ENCODE measurements around the gene POLR3H.
"Not testable (repeated sequence)": the region's sequence is repeated elsewhere in the genome, so short reads cannot be mapped to it uniquely, and the experiment has no call there.

Gene POLR3H

DNA sequence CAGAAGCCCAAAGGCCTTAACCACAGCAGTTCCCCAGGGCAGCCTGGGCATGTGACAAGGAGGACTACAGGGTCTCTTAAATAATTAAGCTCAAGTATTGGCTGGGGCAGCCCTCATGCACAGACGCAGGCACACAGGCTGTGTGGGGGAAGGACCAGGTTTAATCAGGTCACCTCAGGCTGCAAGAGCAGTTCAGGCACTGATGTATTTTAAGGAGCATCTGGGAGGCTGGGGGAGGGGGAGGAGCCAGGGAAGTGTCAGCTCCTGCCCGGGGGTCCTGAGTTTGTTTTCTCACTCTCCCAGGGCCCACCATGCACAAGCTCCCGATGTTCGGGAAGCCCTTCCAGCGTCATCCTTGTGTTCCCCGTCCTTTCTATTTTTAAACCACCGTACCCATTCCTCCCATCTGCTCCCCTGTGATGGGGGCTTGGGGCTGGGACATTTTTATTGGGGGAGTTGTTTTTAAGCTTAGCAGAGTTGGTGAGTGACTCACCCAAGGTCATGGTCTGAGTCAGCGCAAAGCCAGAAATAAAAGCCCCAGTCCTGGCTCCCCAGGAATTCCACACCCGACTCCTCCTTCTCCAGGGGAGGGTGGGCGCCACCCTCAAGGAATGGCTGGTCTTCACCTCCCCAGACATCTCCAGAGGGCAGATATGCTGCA is 18.9 kb upstream of the POLR3H start:
- DNase-seq, result no peak

DNA sequence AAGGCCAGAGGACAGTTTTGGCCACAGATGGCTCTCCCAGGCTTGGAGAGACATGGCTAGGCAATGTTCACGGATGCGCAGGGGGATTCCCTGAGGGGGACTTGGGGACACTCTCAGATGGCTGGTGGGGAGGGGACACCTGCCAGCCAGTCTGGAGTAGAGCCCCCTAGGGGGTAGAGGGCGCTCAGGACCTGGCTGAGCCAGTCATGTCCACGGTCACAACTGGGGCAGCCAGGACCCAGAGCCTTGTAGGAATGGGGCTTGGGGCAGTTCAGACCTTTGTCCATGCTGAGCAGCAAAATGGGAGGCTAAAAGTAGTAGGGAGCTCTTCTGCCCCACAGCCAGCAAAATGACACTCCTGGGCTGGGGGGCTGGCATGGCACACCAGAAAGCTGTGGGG is 18.2 kb upstream of the POLR3H start:
- DNase-seq, result no peak

DNA sequence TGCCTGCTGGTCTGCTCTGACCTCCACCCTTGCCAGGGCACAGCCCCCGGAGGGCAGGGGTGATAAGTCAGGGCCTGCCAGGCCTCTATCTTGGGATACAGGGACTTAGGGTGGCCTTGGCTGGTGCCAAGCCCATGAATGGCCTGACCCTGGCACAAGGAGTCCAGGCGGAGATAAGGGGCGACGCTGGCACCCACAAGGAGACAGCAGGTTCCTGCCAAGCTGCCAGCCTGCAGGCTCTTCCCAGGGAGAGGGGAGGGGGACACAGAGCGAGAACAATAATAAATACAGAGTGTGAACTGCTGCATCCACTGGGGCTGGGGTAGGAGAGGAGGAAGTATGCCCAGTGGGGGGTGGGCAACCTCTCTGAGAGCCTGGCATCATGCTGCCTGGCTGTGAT is 17.5 kb upstream of the POLR3H start:
- DNase-seq, result no peak

- no peak for DNase-seq
Observed at GRCh38 chr22:41561335-41561734, 17.1 kb upstream of the POLR3H start.

GRCh38 chr22:41560095-41560471 is 15.8 kb upstream of the POLR3H start:
- no peak for DNase-seq

DNA sequence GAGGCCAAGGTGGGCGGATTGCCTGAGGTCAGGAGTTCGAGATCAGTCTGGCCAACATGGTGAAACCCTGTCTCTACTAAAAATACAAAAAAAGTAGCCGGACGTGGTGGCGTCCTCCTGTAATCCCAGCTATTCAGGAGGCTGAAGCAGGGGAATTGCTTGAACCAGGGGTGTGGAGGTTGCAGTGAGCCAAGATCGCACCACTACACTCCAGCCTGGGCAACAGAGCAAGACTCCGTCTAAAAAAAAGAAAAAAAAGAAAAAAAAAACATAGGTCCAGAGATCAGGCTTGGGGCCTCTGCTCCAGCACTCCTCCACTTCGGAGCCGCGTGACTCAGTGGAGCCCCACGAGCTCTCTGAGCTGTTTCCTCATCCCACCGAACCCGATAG is 14.0 kb upstream of the POLR3H start:
- DNase-seq, result not testable (repeated sequence)

- DNase-seq, result peak; percentile 8 to 25 (median 15)
Observed at GRCh38 chr22:41557401-41558240, 13.4 kb upstream of the POLR3H start.

- DNase-seq, result no peak
Observed at GRCh38 chr22:41556561-41556960, 12.3 kb upstream of the POLR3H start.

DNA sequence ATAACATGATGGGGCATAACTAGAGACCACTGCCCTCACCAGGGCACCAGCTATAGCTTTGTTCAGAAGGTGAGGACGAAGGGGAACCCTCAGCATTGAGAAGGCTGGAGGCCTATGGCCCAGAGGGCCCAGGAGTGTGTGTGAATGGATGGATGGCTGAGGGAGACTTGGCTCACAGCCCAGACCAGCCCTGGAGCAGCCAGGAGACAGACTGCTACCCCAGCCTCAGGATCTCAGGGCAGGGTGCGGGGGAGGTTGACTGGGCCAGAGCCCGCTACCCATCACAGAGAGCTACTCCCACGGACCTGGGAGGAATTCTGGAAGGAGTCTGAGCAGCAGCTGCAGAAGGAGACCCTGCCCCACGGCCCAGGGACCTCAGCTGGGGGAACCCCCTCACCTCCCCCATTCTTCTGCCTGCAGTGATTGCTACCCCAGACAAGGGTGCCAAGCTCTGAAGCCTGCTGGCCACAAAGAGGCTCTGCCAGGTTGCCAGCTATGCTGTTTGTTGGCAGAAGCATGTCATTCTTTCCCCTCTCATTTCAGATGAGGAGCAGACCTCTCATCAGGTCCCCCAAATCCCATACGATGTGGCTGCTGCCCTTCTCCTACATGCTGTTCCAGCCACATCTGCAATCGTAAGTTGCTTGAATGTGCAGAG is 11.2 kb upstream of the POLR3H start:
- DNase-seq, result no peak

DNA sequence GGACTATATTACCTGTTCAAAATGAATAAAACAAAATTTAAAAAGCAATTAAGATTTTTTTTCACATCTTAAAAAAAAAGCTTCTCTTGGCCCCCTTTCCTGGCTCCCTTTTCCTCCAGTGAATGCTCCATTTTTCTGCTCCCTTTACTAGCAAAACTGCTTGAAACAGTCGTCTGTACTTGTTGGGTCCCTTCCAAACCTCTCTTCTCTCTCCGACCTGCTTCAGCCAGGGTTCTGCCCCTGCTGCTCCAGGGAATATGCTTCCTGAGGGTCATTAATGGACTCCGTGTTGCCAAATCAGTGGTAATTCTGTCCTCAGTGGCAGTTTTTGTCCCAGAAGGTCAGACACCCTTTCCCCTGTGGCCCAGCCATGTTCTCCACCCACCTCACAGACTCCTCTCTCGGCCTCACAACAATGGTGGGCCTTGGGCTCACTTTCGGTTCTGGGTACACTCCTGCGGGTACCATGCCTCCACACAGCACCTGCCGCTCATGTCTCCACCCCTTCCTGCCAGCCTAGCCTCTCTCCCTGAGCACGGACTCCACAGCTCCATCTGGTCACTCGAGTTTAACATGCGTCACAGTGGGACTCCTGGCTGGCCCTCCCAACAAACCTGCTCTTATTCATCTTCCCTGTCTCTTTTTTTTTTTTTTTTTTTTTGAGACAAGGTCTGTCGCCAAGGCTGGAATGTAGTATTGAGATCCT is 7.8 kb upstream of the POLR3H start:
- no peak for DNase-seq

DNA sequence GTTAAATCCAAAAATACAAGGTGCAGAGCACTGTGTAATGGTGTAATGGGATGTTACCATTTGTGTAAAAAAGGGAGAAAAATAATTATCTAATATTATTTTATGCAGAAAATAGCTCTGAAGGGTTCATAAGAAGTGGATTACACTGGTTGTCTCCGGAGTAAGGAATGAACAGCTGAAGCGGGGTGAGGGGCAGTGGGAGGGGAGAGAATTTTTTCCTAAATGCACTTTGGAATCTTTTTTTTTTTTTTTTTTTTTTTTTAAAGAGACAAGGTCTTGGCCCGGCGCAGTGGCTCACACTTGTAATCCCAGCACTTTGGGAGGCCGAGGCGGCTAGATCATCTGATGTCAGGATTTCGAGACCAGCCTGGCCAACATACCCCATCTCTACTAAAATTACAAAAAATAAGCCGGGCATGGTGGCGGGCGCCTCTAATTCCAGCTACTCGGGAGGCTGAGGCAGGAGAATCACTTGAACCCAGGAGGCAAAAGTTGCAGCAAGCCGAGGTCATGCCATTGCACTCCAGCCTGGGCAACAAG is 6.8 kb upstream of the POLR3H start:
- DNase-seq, result no peak

GRCh38 chr22:41548830-41549211 is 4.6 kb upstream of the POLR3H start:
- DNase-seq, result no peak

DNA sequence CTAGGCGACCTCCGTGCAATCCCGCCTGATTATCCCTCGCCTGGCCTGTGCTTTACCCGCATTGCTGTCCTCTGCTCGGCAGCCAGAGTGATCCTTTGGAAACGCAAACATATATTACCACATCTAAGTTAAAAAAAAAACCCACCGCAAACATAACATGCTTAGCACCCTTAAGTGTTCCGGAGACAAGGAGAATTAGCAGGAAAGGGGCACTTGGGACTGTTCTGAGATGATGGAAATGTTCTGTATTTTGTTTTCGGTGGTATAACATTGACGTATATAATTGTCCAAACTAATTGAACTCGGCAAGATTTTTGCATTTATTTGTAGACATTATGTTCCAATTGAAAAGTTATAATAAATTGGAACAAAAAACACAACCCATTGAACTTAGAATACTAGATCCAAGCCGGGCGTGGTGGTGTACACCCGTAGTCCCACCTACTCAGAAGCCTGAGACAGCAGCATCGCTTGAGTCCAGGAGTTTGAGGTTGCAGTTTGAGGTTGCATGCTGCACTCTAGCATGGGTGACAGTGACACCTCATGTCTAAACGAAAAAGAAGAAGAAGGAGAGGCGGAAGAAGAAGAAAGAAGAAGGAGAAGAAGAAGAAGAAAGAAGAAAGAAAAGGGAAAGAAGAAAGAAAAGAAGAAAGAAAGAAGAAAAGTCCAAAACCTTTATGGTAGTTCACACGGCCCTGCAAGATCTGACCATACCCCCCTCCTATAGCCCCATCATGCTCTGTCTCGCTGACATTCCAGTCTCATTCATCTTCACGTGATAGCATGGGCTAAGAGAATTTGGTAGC is 604 bp upstream of the POLR3H start:
- peak in 1 of 4 experiments; percentile 11 for DNase-seq

- DNase-seq, result no peak
Observed at GRCh38 chr22:41542224-41542623, 2.0 kb downstream of the POLR3H start.

DNA sequence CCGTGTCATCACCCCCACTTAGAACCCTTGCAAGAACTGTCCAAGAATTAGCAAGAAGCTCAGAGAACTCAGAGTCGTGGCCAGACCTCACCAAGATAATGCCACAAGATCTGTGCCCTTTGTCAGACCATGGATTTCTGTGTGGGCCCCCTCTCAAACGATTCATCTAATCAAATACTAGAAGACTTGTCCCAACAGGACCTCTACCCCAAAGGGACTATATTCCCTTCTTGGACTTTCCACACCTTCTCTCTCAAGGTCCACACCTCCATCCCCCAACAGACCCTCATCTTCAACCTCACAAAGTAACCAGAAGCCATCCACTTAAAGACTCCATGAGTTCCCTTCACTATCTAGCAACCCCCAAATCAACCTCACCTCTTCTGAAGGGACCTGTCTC is 2.8 kb downstream of the POLR3H start:
- no peak for DNase-seq

GRCh38 chr22:41540365-41540764 is 3.9 kb downstream of the POLR3H start:
- no peak for DNase-seq

DNA sequence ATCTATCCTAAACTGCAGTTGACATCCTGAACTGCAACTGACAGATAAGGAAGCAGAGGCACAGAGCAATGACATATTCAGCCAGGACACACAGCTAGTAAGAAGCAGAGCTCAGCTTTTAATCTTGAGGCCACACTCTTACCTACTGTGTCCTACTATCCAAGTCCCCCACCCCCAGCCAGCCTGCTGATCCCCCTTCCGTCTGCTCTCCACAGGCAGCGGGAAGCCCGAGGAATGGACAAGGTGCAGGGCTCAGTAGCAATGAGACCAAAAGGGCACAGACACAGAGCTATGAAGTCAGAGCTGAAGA is 4.3 kb downstream of the POLR3H start:
- no peak for DNase-seq

DNA sequence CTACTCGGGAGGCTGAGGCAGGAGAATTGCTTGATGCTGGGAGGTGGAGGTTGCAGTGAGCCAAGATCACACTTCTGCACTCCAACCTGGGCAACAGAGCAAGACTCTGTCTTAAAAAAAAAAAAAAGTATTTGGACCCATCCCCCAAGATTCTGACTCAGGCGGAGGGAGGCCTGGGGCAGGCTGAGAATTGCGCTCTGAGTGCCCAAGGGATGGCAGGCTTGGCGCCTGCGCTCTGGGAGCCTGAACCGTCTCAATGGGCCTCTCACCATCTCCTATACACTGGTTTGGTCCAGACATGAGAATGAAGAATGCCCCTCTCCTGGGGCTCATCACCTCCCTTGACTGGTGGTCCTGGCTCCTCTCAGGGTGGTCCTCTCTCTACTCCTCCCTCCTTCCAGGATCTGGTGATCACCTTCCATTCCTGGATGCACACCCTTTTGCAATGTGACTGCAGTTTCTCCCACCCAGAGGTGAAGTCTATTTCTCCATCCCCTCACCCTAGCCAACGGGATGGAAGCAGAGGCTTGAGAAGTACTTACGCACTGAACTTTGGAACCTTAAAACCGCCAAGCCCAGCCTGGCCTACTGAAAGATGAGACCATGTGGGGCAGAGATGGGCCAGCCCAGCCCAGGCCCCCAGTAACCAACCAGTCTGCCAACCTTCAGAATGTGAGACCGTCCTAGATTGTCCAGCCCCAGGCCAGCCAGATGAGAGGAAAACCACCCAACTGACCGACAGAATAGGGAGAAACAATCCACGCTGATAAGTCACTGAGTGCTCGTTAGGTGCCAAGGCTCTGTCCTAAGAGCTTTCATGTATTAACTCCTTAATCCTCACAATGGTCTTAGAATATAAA is 4.9 kb downstream of the POLR3H start:
- DNase-seq, result no peak

- DNase-seq, result no peak
Observed at GRCh38 chr22:41538583-41538982, 5.7 kb downstream of the POLR3H start.

- DNase-seq, result no peak
Observed at GRCh38 chr22:41537203-41537602, 7.1 kb downstream of the POLR3H start.

GRCh38 chr22:41535244-41535643 is 9.0 kb downstream of the POLR3H start:
- DNase-seq, result no peak

Measured in suppressor macrophage (primary cell).